Heart right ventricle (tissue), 16 donors: ENCODE measurements around the gene KRTAP5-4. TPM values are rescaled to one million over a fixed set of nuclear protein-coding genes. Genes with fewer than 3 reads are reported as not detected.
"Not testable (repeated sequence)": the region's sequence is repeated elsewhere in the genome, so short reads cannot be mapped to it uniquely, and the experiment has no call there.

Source experiments
- ATAC-seq, 8 donors: fragments of 200-7000 bp; cut with Tn5 transposase; one replicate each; pipeline ENCODE4 v1.9.1; 2020; ENCODE audit warnings: mild to moderate bottlenecking in 8 of 8, moderate library complexity in 8 of 8, moderate number of reproducible peaks in 1 of 8
- DNase-seq, 2 donors: peaks; one replicate each; pipeline ENCODE4 v3.0.0-alpha.2; 2020
- H3K27ac ChIP-seq, 10 donors: fragments of 200-600 bp; sonication (generic) in 2 of 10; one replicate each; pipeline versions ENCODE4 v1.5.0 to v1.8.0; 2020 to 2022; ENCODE audit warnings: mild to moderate bottlenecking in 3 of 10
- H3K27me3 ChIP-seq, 7 donors: fragments of 200-600 bp; one replicate each; pipeline ENCODE4 v1.8.0; 2021 to 2022; ENCODE audit warnings: mild to moderate bottlenecking in 2 of 7
- H3K36me3 ChIP-seq, 9 donors: fragments of 200-600 bp; sonication (generic) in 1 of 9; one replicate each; pipeline versions ENCODE4 v1.5.0 to v1.8.0; 2020 to 2022; ENCODE audit warnings: mild to moderate bottlenecking in 2 of 9
- H3K4me1 ChIP-seq, 9 donors: fragments of 200-600 bp; sonication (generic) in 1 of 9; one replicate each; pipeline versions ENCODE4 v1.5.0 to v1.8.0; 2020 to 2022; ENCODE audit warnings: mild to moderate bottlenecking in 4 of 9
- H3K4me3 ChIP-seq, 10 donors: fragments of 200-600 bp; sonication (generic) in 2 of 10; one replicate each; pipeline versions ENCODE4 v1.5.0 to v1.8.0; 2020 to 2022; ENCODE audit warnings: mild to moderate bottlenecking in 7 of 10, moderate library complexity in 2 of 10
- H3K9me3 ChIP-seq, 11 donors: fragments of 200-600 bp in 10 of 11; sonication (generic) in 2 of 11; one replicate each; pipeline versions ENCODE4 v1.5.0 to v1.8.0; 2013 to 2022; ENCODE audit warnings: mild to moderate bottlenecking in 2 of 11, control low read depth in 1 of 11, moderate library complexity in 1 of 11
- WGBS, 2 donors: extraction: QIAGEN DNeasy Blood & Tissue Kit; methylation state at CpG; one replicate each; pipeline ENCODE4 v1.1.7; 2013; ENCODE audit warnings: inconsistent platforms in 1 of 2; 5-methylcytosine and 5-hydroxymethylcytosine counted together
- intact Hi-C, 10 donors: fragments of 100-400 bp; cut with DNase I; formaldehyde crosslinking; loops; one replicate each; pipeline versions ENCODE4 v1.11.1 to v1.14.2; 2022
- polyA plus RNA-seq, 2 donors: library from polyadenylated mRNA; stranded (reverse); fragments of 200-250 nt; gene quantifications; one replicate each; pipeline ENCODE4 v1.2.3, GENCODE V29; 2013
- total RNA-seq, 10 donors: library from RNA; stranded (reverse); fragmentation: NEBNext Ultra II Directional in 3 of 10; extraction: Animal tissue kit (Norgen Biotek cat#: 25700) in 3 of 10; gene quantifications; one replicate each; pipeline versions ENCODE4 v1.2.1 to v1.2.4, GENCODE V29; 2021 to 2023
- TF ChIP-seq, protein P1 (sequence below), 9 donors: fragments of 200-600 bp; sonication (generic) in 2 of 9; IDR thresholded peaks; one replicate each; pipeline versions ENCODE4 v1.5.0 to v1.8.0; 2021 to 2022; ENCODE audit warnings: antibody characterized with exemption in 9 of 9, mild to moderate bottlenecking in 5 of 9, moderate library complexity in 1 of 9
- donor health status: Arrhythmogenic right ventricular cardiomyopathy.
- donor health status: ischemic (EF 13 %, LVEDD 7.1; RV severe dilation, severe dysfunction).
- donor health status: healthy with polysubstance abuse.
- donor health status: DM: no; HTN: yes; CAD: no.
- donor health status: DM: no; HTN: no; CAD: no.
- donor health status: ischemic (EF 25% LVEDD 6.9; RV normal size, moderate dysfunction).
- donor health status: ischemic (EF 25% LVEDD 5.7; RV mildly dilated, moderate dysfunction).
- donor health status: healthy.
- donor health status: DM: yes; HTN: yes; CAD: no.
- donor health status: Ischemic cardiomyopathy.
- donor health status: ischemic (EF 35%, LVEDD 5.7; RV mildly dilated, moderate dysfunction).
- donor health status: nonischemic (EF 11% LVEDD 7.7; RV severe dilation, severe dysfunction).
- donor health status: DM: yes; HTN: yes; CAD: no.
- donor health status: PGD.
- donor health status: ischemic (EF 29% LVEDD 5.4; RV normal size, mild dysfunction).
- donor health status: nonischemic (EF 23%, LVEDD 6.1; RV moderate dilation, normal function).

Gene KRTAP5-4
- total and polyA plus RNA-seq, 12 donors = not detected

GRCh38 chr11:1608363-1608762 is 13.6 kb downstream of the KRTAP5-4 start, which contains the start of gene KRTAP5-3:
TSS of gene KRTAP5-3 (minus strand) at chr11:1608463. CDS start at chr11:1608385, 78 bp downstream.
- intact Hi-C loops = loop anchor here in 1 of 10 donors (5.0 kb wide), 1 partner anchor 854 kb away; no protein-coding TSS in a partner anchor
- H3K4me1 ChIP-seq = peaks cover 0 to 12% (median 6%) of the 10 kb centered on the region in 9 donors
- peaks cover 0 to 40% (median 10%) of the 10 kb centered on the region in 7 donors for H3K27me3 ChIP-seq
- no peaks in the 10 kb centered on the region for H3K9me3 ChIP-seq
- DNase-seq = no peak
- no peaks in the 10 kb centered on the region for H3K36me3 ChIP-seq
- no peak within 1 kb of the TSS for H3K4me3 ChIP-seq
- no peak within 1 kb of the TSS for H3K27ac ChIP-seq
- WGBS, 2 donors = 62 to 63% methylated on average over 4 of the region's 4 CpGs
- TF ChIP-seq, protein P1, sequence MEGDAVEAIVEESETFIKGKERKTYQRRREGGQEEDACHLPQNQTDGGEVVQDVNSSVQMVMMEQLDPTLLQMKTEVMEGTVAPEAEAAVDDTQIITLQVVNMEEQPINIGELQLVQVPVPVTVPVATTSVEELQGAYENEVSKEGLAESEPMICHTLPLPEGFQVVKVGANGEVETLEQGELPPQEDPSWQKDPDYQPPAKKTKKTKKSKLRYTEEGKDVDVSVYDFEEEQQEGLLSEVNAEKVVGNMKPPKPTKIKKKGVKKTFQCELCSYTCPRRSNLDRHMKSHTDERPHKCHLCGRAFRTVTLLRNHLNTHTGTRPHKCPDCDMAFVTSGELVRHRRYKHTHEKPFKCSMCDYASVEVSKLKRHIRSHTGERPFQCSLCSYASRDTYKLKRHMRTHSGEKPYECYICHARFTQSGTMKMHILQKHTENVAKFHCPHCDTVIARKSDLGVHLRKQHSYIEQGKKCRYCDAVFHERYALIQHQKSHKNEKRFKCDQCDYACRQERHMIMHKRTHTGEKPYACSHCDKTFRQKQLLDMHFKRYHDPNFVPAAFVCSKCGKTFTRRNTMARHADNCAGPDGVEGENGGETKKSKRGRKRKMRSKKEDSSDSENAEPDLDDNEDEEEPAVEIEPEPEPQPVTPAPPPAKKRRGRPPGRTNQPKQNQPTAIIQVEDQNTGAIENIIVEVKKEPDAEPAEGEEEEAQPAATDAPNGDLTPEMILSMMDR (IDR thresholded peaks at IDR 0.05) = no peak
- ATAC-seq = peak in 3 of 8 donors; percentile 31 to 37 (median 37)

GRCh38 chr11:1607901-1608300 is 14.0 kb downstream of the KRTAP5-4 start:
- H3K36me3 ChIP-seq, H3K27ac ChIP-seq, DNase-seq, ATAC-seq, H3K4me3 ChIP-seq, H3K9me3 ChIP-seq: not testable (repeated sequence)
- intact Hi-C loops = loop anchor here in 1 of 10 donors (5.0 kb wide), 1 partner anchor 854 kb away; no protein-coding TSS in a partner anchor
- H3K4me1 ChIP-seq = peaks cover 0 to 12% (median 6%) of the 10 kb centered on the region in 9 donors
- WGBS, 2 donors = 53 to 54% methylated on average over 5 of the region's 5 CpGs
- H3K27me3 ChIP-seq = peaks cover 0 to 44% (median 10%) of the 10 kb centered on the region in 7 donors

GRCh38 chr11:1607156-1607845 is 14.6 kb downstream of the KRTAP5-4 start:
- intact Hi-C loops = loop anchor here in 1 of 10 donors (5.0 kb wide), 1 partner anchor 855 kb away; no protein-coding TSS in a partner anchor
- H3K36me3 ChIP-seq, H3K27ac ChIP-seq, H3K4me3 ChIP-seq, ATAC-seq, H3K9me3 ChIP-seq, DNase-seq: not testable (repeated sequence)
- Histone ChIP-seq H3K4me1 (peaks cover 0 to 12% (median 6%) of the 10 kb centered on the region in 9 donors), H3K27me3 (peaks cover 0 to 50% (median 10%) of the 10 kb centered on the region in 7 donors)
- WGBS, 2 donors = 41 to 48% methylated on average over 18 of the region's 18 CpGs

DNA sequence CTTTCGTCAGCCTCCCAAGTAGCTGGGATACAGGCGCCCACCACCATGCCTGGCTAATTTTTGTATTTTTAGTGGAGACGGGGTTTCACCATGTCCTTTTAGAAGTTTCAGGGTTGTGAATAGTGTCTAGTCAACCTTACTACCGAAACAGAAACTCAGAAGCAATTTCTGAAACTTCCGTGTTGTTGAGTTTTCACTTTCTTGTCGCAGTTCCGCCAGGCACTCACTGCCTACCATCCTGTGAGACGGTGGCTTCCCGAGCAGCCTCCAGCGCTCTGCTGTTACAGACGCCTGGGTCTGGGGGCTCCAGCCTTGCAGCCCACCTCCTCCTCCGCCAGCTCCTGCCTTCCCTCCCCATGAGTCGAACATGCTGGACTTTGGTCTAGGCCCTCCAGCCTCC is 16.0 kb downstream of the KRTAP5-4 start:
- H3K27me3 ChIP-seq = peaks cover 0 to 56% (median 10%) of the 10 kb centered on the region in 7 donors
- H3K4me1 ChIP-seq = peaks cover 0 to 12% (median 6%) of the 10 kb centered on the region in 9 donors
- H3K27ac ChIP-seq, ATAC-seq, H3K9me3 ChIP-seq, H3K4me3 ChIP-seq, H3K36me3 ChIP-seq, DNase-seq: not testable (repeated sequence)
- WGBS, 2 donors = 89 to 93% methylated on average over 13 of the region's 13 CpGs
- intact Hi-C loops = loop anchor here in 1 of 10 donors (5.0 kb wide), 1 partner anchor 856 kb away; no protein-coding TSS in a partner anchor

DNA sequence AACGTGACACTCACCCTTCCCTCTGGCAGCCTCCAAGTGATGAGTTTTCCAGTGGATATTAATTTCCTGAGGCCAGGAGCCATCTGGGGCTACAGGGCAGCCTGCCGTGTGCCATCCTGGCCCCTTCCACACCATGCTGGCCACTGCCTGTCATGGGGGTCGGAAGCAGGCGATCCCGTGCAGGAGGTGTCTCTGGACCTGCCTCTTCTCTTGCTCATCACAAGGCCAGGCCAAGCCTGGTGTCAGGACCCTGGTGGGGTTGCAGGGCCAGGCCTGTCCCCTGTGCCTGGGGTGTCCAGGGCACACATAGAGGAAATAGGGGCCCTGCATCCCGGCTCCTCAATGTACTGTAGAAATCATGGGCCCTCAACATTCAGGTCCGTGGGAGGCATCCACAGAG is 17.2 kb downstream of the KRTAP5-4 start:
- H3K36me3 ChIP-seq = no peaks in the 10 kb centered on the region
- DNase-seq (no peak), ATAC-seq (peak in 1 of 8 donors; percentile 26)
- peaks cover 0 to 56% (median 10%) of the 10 kb centered on the region in 7 donors for H3K27me3 ChIP-seq
- H3K9me3 ChIP-seq = no peaks in the 10 kb centered on the region
- TF ChIP-seq, protein P1 (IDR thresholded peaks at IDR 0.05) = no peak
- no peak overlapping the region for H3K27ac ChIP-seq
- intact Hi-C loops = loop anchor here in 1 of 10 donors (5.0 kb wide), 1 partner anchor 858 kb away; no protein-coding TSS in a partner anchor
- 80 to 83% methylated on average over 7 of the region's 7 CpGs for WGBS, 2 donors
- H3K4me3 ChIP-seq = no peak overlapping the region
- peaks cover 0 to 12% (median 6%) of the 10 kb centered on the region in 9 donors for H3K4me1 ChIP-seq
